ENCODE data around the gene GOLGA8J.

GRCh38 chr15:30046430-30046829 is 36.3 kb upstream of the GOLGA8J start:
- no peak for TF ChIP-seq SIN3A (IDR thresholded peaks at IDR 0.05; ENCODE audit: borderline replicate concordance, insufficient read depth, low read length)
- no peak for TF ChIP-seq REST (IDR thresholded peaks at IDR 0.05; ENCODE audit: insufficient read depth in 1 of 2, low read depth in 2 of 2, low read length in 2 of 2)
- no peak for TF ChIP-seq POLR2AphosphoS5 (IDR thresholded peaks at IDR 0.05; ENCODE audit: low read depth, low read length)
